SK-N-MC (cell line): ENCODE data around the gene ZCCHC14.

Experiments
- EZH2 ChIP-seq: fragments of 200-600 bp; sonication (generic); IDR thresholded peaks from one replicate; pipeline ENCODE4 v1.6.1; 2017; ENCODE audit warnings: antibody characterized with exemption
- FOXP2 ChIP-seq: optimal IDR thresholded peaks from 2 replicates; pipeline ENCODE3; 2011; ENCODE audit warnings: mild to moderate bottlenecking, moderate library complexity; ENCODE audit not compliant: insufficient read depth; ENCODE audit errors: extremely low read length, control extremely low read depth
- POLR2AphosphoS5 ChIP-seq: IDR thresholded peaks from 2 replicates; pipeline ENCODE4 v1.6.1; 2012; ENCODE audit warnings: mild to moderate bottlenecking, low read depth, low read length, borderline replicate concordance

DNA sequence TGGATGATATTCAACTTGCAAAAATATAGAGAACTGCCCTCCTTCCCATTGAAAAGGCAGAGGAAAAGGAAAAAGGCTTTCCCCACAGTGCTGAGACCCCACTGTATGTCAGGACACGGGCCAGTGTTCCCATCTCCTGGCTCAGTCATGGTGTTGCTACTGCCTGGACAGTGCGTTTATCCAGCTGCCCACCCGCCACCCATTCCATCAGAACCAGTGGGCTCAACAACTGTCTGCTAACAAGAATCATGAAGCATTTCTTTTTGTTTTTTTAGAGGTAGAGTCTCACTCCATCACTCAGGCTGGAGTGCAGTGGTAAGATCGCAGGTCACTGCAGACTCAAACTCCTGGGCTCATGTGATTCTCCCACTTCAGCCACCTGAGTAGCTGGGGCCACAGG, 120.5 kb downstream of the ZCCHC14 start:
- TF ChIP-seq POLR2AphosphoS5 = no peak
- no peak for TF ChIP-seq EZH2
- no peak for TF ChIP-seq FOXP2
